ENCODE data around the gene B3GLCT. TPM values are rescaled to one million over a fixed set of nuclear protein-coding genes. Genes with fewer than 3 reads are reported as not detected.

B3GLCT gene
- total and polyA plus RNA-seq, 4 donors: 1.5 to 3.6 (median 2.2) TPM

GRCh38 chr13:31351376-31351775 is 151.6 kb downstream of the B3GLCT start (continued):
- no peak for TF ChIP-seq REST (IDR thresholded peaks at IDR 0.05)
- no peak for TF ChIP-seq SP1 (IDR thresholded peaks at IDR 0.05)

- H3K9ac ChIP-seq (ENCODE audit: low read depth in 1 of 2, low read length in 2 of 2): no peak overlapping the region
- H3K4me1 ChIP-seq (ENCODE audit: control insufficient read depth in 4 of 4, insufficient read depth in 4 of 4, low read length in 3 of 4): no peaks in the 10 kb centered on the region
- 22% methylated on average over 24 of the region's 24 CpGs for WGBS
- DNase-seq (ENCODE audit: low spot score): no peak
- peaks cover 0 to 6% (median 2%) of the 10 kb centered on the region in 4 donors for H3K27me3 ChIP-seq (ENCODE audit: control insufficient read depth in 4 of 4, insufficient read depth in 4 of 4, low read length in 3 of 4)
- no peaks in the 10 kb centered on the region for H3K36me3 ChIP-seq (ENCODE audit: control insufficient read depth in 4 of 4, insufficient read depth in 3 of 4, low read depth in 1 of 4, low read length in 3 of 4)
- no peak overlapping the region for H3K4me3 ChIP-seq (ENCODE audit: low read depth in 1 of 3, low read length in 3 of 3)
- H3K9me3 ChIP-seq (ENCODE audit: control insufficient read depth in 4 of 4, low read length in 3 of 4): peaks cover 0 to 11% (median 3%) of the 10 kb centered on the region in 4 donors
- TF ChIP-seq CTCF (IDR thresholded peaks at IDR 0.05; ENCODE audit: low read depth, low read length, missing input control) (no peak), YY1 (IDR thresholded peaks at IDR 0.05) (no peak), NR2F2 (IDR thresholded peaks at IDR 0.05) (no peak), ZBTB33 (IDR thresholded peaks at IDR 0.05) (no peak), TAF1 (conservative IDR thresholded peaks at IDR 0.05) (no peak), RAD21 (IDR thresholded peaks at IDR 0.05) (no peak), HNF4G (IDR thresholded peaks at IDR 0.05) (no peak), JUND (IDR thresholded peaks at IDR 0.05) (no peak), ATF3 (IDR thresholded peaks at IDR 0.05) (no peak), EGR1 (IDR thresholded peaks at IDR 0.05; ENCODE audit: low read depth in 2 of 2) (no peak)
- no peak overlapping the region for H3K27ac ChIP-seq (ENCODE audit: low read depth in 1 of 2, low read length in 2 of 2)
Measured at GRCh38 chr13:31352467-31352866, 152.7 kb downstream of the B3GLCT start.

GRCh38 chr13:31355001-31355400 is 155.2 kb downstream of the B3GLCT start:
- H3K4me3 ChIP-seq (ENCODE audit: low read depth in 1 of 3, low read length in 3 of 3): no peak overlapping the region
- H3K36me3 ChIP-seq (ENCODE audit: control insufficient read depth in 4 of 4, insufficient read depth in 3 of 4, low read depth in 1 of 4, low read length in 3 of 4): no peaks in the 10 kb centered on the region
- peaks cover 0 to 11% (median 3%) of the 10 kb centered on the region in 4 donors for H3K9me3 ChIP-seq (ENCODE audit: control insufficient read depth in 4 of 4, low read length in 3 of 4)
- no peaks in the 10 kb centered on the region for H3K4me1 ChIP-seq (ENCODE audit: control insufficient read depth in 4 of 4, insufficient read depth in 4 of 4, low read length in 3 of 4)
- H3K9ac ChIP-seq (ENCODE audit: low read depth in 1 of 2, low read length in 2 of 2): no peak overlapping the region
- TF ChIP-seq TAF1 (conservative IDR thresholded peaks at IDR 0.05) (no peak), ATF3 (IDR thresholded peaks at IDR 0.05) (no peak), MAX (IDR thresholded peaks at IDR 0.05) (no peak), REST (IDR thresholded peaks at IDR 0.05) (no peak), HNF4G (IDR thresholded peaks at IDR 0.05) (no peak)
- DNase-seq (ENCODE audit: low spot score): no peak
- H3K27ac ChIP-seq (ENCODE audit: low read depth in 1 of 2, low read length in 2 of 2): no peak overlapping the region
- WGBS: 89% methylated on average over 1 of the region's 1 CpG
- H3K27me3 ChIP-seq (ENCODE audit: control insufficient read depth in 4 of 4, insufficient read depth in 4 of 4, low read length in 3 of 4): peaks cover 0 to 6% (median 3%) of the 10 kb centered on the region in 4 donors

Data from liver (tissue), 9 donors.